Naive thymus-derived CD4-positive, alpha-beta T cell (primary cell): Measurements from ENCODE around the gene ZMYM4. TPM values are rescaled to one million over a fixed set of nuclear protein-coding genes. Genes with fewer than 3 reads are reported as not detected.

Experiments
- ATAC-seq: fragments of 150-1000 bp; cut with Tn5 transposase; 2 replicates; pipeline ENCODE4 v1.10.0; 2021; ENCODE audit warnings: mild to moderate bottlenecking, moderate library complexity
- CTCF ChIA-PET: fragments of 350-600 bp; sonication (Branson Sonifier 250); formaldehyde crosslinking; loops from one replicate; lab custom pipeline; 2021; ENCODE audit warnings: antibody characterized with exemption; lab: Charles Lee
- POLR2A ChIA-PET: fragments of 350-600 bp; sonication (Branson Sonifier 250); formaldehyde crosslinking; loops from one replicate; lab custom pipeline; 2021; ENCODE audit warnings: antibody characterized with exemption, inconsistent platforms; lab: Charles Lee
- DNase-seq, 9 donors: peaks; one replicate each; pipeline versions ENCODE4 v3.0.0 to v3.0.0-alpha.2; 2020 to 2022; ENCODE audit warnings: mixed read lengths in 1 of 9
- H3K27ac ChIP-seq: one replicate; pipeline ENCODE4 v1.7.0; 2013; ENCODE audit warnings: mild to moderate bottlenecking, low read depth, low read length, moderate library complexity
- H3K27me3 ChIP-seq, 2 donors: one replicate each; pipeline ENCODE4 v1.7.0; 2013; ENCODE audit warnings: low read length in 2 of 2, mild to moderate bottlenecking in 2 of 2, moderate library complexity in 2 of 2; ENCODE audit not compliant: control insufficient read depth in 2 of 2, insufficient read depth in 2 of 2
- H3K36me3 ChIP-seq, 3 experiments: 1 replicate in 2 of 3; 2 replicates in 1 of 3; pipeline ENCODE4 v1.7.0; 2013; ENCODE audit warnings: low read length in 3 of 3, mild to moderate bottlenecking in 3 of 3, moderate library complexity in 1 of 3; ENCODE audit not compliant: insufficient read depth in 3 of 3, control insufficient read depth in 2 of 3
- H3K4me1 ChIP-seq, 2 donors: one replicate each; pipeline ENCODE4 v1.7.0; 2013; ENCODE audit warnings: low read length in 2 of 2, mild to moderate bottlenecking in 2 of 2, moderate library complexity in 1 of 2; ENCODE audit not compliant: control insufficient read depth in 2 of 2, insufficient read depth in 2 of 2
- H3K4me3 ChIP-seq: 2 replicates; pipeline ENCODE4 v1.7.0; 2013; ENCODE audit warnings: mild to moderate bottlenecking, low read length
- H3K9me3 ChIP-seq, 3 experiments: 1 replicate in 2 of 3; 2 replicates in 1 of 3; pipeline ENCODE4 v1.7.0; 2013; ENCODE audit warnings: low read length in 3 of 3; ENCODE audit not compliant: control insufficient read depth in 2 of 3
- H3K27ac Mint-ChIP-seq, 9 donors: one replicate each; pipeline ENCODE4 v1.8.0; 2020 to 2022; ENCODE audit warnings: mixed read lengths in 9 of 9, mild to moderate bottlenecking in 8 of 9, moderate library complexity in 5 of 9, inconsistent platforms in 2 of 9
- H3K27me3 Mint-ChIP-seq, 5 donors: one replicate each; pipeline ENCODE4 v1.8.0; 2021 to 2022; ENCODE audit warnings: mixed read lengths in 5 of 5, mild to moderate bottlenecking in 1 of 5
- H3K36me3 Mint-ChIP-seq, 5 donors: one replicate each; pipeline ENCODE4 v1.8.0; 2020 to 2022; ENCODE audit warnings: mixed read lengths in 5 of 5, mild to moderate bottlenecking in 3 of 5, inconsistent platforms in 1 of 5
- H3K4me1 Mint-ChIP-seq, 7 donors: one replicate each; pipeline ENCODE4 v1.8.0; 2020 to 2022; ENCODE audit warnings: mixed read lengths in 7 of 7, mild to moderate bottlenecking in 3 of 7, inconsistent platforms in 1 of 7
- H3K4me3 Mint-ChIP-seq, 10 donors: one replicate each; pipeline ENCODE4 v1.8.0; 2020 to 2022; ENCODE audit warnings: mild to moderate bottlenecking in 10 of 10, mixed read lengths in 10 of 10, moderate library complexity in 6 of 10, inconsistent platforms in 2 of 10
- H3K9me3 Mint-ChIP-seq, 11 donors: one replicate each; pipeline ENCODE4 v1.8.0; 2020 to 2022; ENCODE audit warnings: mixed read lengths in 11 of 11, mild to moderate bottlenecking in 4 of 11, inconsistent platforms in 1 of 11, moderate library complexity in 1 of 11
- intact Hi-C, 2 donors: fragments of 100-400 bp; cut with micrococcal nuclease; formaldehyde crosslinking; loops; one replicate each; pipeline ENCODE4 v1.15.1; 2023
- polyA plus RNA-seq, 2 donors: library from polyadenylated mRNA; unstranded; fragments of 300-500 nt; fragmentation: Illumina TruSeq; gene quantifications; one replicate each; pipeline ENCODE4 v1.2.3, GENCODE V29; 2021
- total RNA-seq, 6 experiments: library from RNA in 5 of 6; stranded (reverse) in 5 of 6; gene quantifications; 1 replicate in 5 of 6; 2 replicates in 1 of 6; pipeline ENCODE4 v1.2.3 and lab custom pipeline; 2021 to 2026

The ZMYM4 gene
- total and polyA plus RNA-seq, 7 experiments from 2014 or later = 28.2 to 52.9 (median 40.3) TPM

GRCh38 chr1:35259561-35259960, 8.9 kb upstream of the ZMYM4 start:
- CTCF ChIA-PET = interaction anchor here (0.8 kb wide), 1 partner anchor 14 kb away, joined by 3 read pairs; no protein-coding TSS in a partner anchor
- no peak overlapping the region for H3K4me3 ChIP-seq
- DNase-seq = no peak

GRCh38 chr1:35261412-35262120, 6.9 kb upstream of the ZMYM4 start:
- ChIA-PET POLR2A (no interaction called here), CTCF (no interaction called here)
- no peaks in the 10 kb centered on the region for H3K9me3 ChIP-seq
- Mint-ChIP-seq H3K4me1 (peaks cover 0 to 6% (median 0%) of the 10 kb centered on the region in 7 donors), H3K27ac (no peak overlapping the region), H3K36me3 (peaks cover 0 to 3% (median 0%) of the 10 kb centered on the region in 5 donors), H3K27me3 (peaks cover 0 to 13% (median 3%) of the 10 kb centered on the region in 5 donors), H3K4me3 (no peak overlapping the region), H3K9me3 (peaks cover 0 to 1% (median 0%) of the 10 kb centered on the region in 11 donors)
- H3K36me3 ChIP-seq = no peaks in the 10 kb centered on the region
- intact Hi-C loops = no loop called here
- no peak for ATAC-seq
- H3K27ac ChIP-seq = no peak overlapping the region
- DNase-seq = no peak
- no peaks in the 10 kb centered on the region for H3K27me3 ChIP-seq
- no peaks in the 10 kb centered on the region for H3K4me1 ChIP-seq
- H3K4me3 ChIP-seq = no peak overlapping the region

More at GRCh38 chr1:35259561-35259960, 8.9 kb upstream of the ZMYM4 start:
- no peak overlapping the region for H3K4me3 Mint-ChIP-seq
- Histone ChIP-seq H3K36me3 (no peaks in the 10 kb centered on the region), H3K4me1 (no peaks in the 10 kb centered on the region), H3K9me3 (no peaks in the 10 kb centered on the region), H3K27ac (no peak overlapping the region), H3K27me3 (no peaks in the 10 kb centered on the region)
- no peak for ATAC-seq
- peaks cover 0 to 1% (median 0%) of the 10 kb centered on the region in 11 donors for H3K9me3 Mint-ChIP-seq
- H3K4me1 Mint-ChIP-seq = peaks cover 0 to 5% (median 0%) of the 10 kb centered on the region in 7 donors
- H3K36me3 Mint-ChIP-seq = peaks cover 0 to 3% (median 0%) of the 10 kb centered on the region in 5 donors
- peak overlapping the region in 1 of 9 donors; percentile 30 for H3K27ac Mint-ChIP-seq
- H3K27me3 Mint-ChIP-seq = peaks cover 0 to 11% (median 2%) of the 10 kb centered on the region in 5 donors
- POLR2A ChIA-PET = no interaction called here
- intact Hi-C loops = no loop called here

GRCh38 chr1:35264035-35264434, 4.5 kb upstream of the ZMYM4 start:
- DNase-seq = no peak
- Mint-ChIP-seq H3K27me3 (peaks cover 0 to 11% (median 0%) of the 10 kb centered on the region in 5 donors), H3K27ac (no peak overlapping the region), H3K4me1 (peaks cover 5 to 12% (median 9%) of the 10 kb centered on the region in 7 donors), H3K4me3 (no peak overlapping the region), H3K9me3 (peaks cover 0 to 7% (median 0%) of the 10 kb centered on the region in 11 donors), H3K36me3 (peaks cover 0 to 5% (median 3%) of the 10 kb centered on the region in 5 donors)
- ATAC-seq = no peak
- H3K36me3 ChIP-seq = peaks cover 0 to 2% (median 0%) of the 10 kb centered on the region in 3 experiments
- H3K27ac ChIP-seq = no peak overlapping the region
- H3K27me3 ChIP-seq = no peaks in the 10 kb centered on the region
- ChIA-PET POLR2A (interaction anchor here (0.6 kb wide), 1 partner anchor 257 kb away, joined by 6 read pairs; no protein-coding TSS in a partner anchor), CTCF (no interaction called here)
- no peaks in the 10 kb centered on the region for H3K9me3 ChIP-seq
- intact Hi-C loops = no loop called here
- H3K4me3 ChIP-seq = no peak overlapping the region
- peaks cover 0 to 8% of the 10 kb centered on the region in 2 donors for H3K4me1 ChIP-seq

GRCh38 chr1:35264871-35265270, 3.6 kb upstream of the ZMYM4 start:
- peak overlapping the region in 3 of 9 donors; percentile 7 to 42 (median 14) for H3K27ac Mint-ChIP-seq
- no peak for ATAC-seq
- peaks cover 0 to 7% (median 0%) of the 10 kb centered on the region in 11 donors for H3K9me3 Mint-ChIP-seq
- no peak for DNase-seq
- Histone ChIP-seq H3K27me3 (no peaks in the 10 kb centered on the region), H3K4me1 (peaks cover 5 to 13% of the 10 kb centered on the region in 2 donors), H3K27ac (no peak overlapping the region), H3K4me3 (no peak overlapping the region), H3K36me3 (peaks cover 0 to 3% (median 0%) of the 10 kb centered on the region in 3 experiments), H3K9me3 (no peaks in the 10 kb centered on the region)
- peaks cover 9 to 19% (median 13%) of the 10 kb centered on the region in 7 donors for H3K4me1 Mint-ChIP-seq
- H3K4me3 Mint-ChIP-seq = no peak overlapping the region
- intact Hi-C loops = loop anchor here in 1 of 2 donors (5.0 kb wide), 2 partner anchors 188 to 233 kb away; partner anchors contain the start of genes ZMYM1 and ZMYM6
- ChIA-PET CTCF (interaction anchor here (0.6 kb wide), 1 partner anchor 258 kb away, joined by 3 read pairs; no protein-coding TSS in a partner anchor), POLR2A (no interaction called here)
- H3K36me3 Mint-ChIP-seq = peaks cover 0 to 5% (median 3%) of the 10 kb centered on the region in 5 donors
- peaks cover 0 to 11% (median 0%) of the 10 kb centered on the region in 5 donors for H3K27me3 Mint-ChIP-seq

GRCh38 chr1:35266306-35266705, 2.2 kb upstream of the ZMYM4 start:
- Mint-ChIP-seq H3K27me3 (peaks cover 0 to 11% (median 0%) of the 10 kb centered on the region in 5 donors), H3K9me3 (peaks cover 0 to 7% (median 0%) of the 10 kb centered on the region in 11 donors), H3K4me1 (peaks cover 22 to 31% (median 27%) of the 10 kb centered on the region in 7 donors), H3K36me3 (peaks cover 0 to 8% (median 4%) of the 10 kb centered on the region in 5 donors), H3K27ac (no peak overlapping the region), H3K4me3 (no peak overlapping the region)
- no peak overlapping the region for H3K27ac ChIP-seq
- H3K9me3 ChIP-seq = no peaks in the 10 kb centered on the region
- H3K27me3 ChIP-seq = no peaks in the 10 kb centered on the region
- H3K36me3 ChIP-seq = peaks cover 0 to 3% (median 0%) of the 10 kb centered on the region in 3 experiments
- ChIA-PET CTCF (no interaction called here), POLR2A (no interaction called here)
- ATAC-seq (no peak), DNase-seq (no peak)
- no peak overlapping the region for H3K4me3 ChIP-seq
- H3K4me1 ChIP-seq = peaks cover 6 to 20% of the 10 kb centered on the region in 2 donors
- intact Hi-C loops = loop anchor here in 1 of 2 donors (5.0 kb wide), 2 partner anchors 189 to 234 kb away; partner anchors contain the start of genes ZMYM1 and ZMYM6

DNA sequence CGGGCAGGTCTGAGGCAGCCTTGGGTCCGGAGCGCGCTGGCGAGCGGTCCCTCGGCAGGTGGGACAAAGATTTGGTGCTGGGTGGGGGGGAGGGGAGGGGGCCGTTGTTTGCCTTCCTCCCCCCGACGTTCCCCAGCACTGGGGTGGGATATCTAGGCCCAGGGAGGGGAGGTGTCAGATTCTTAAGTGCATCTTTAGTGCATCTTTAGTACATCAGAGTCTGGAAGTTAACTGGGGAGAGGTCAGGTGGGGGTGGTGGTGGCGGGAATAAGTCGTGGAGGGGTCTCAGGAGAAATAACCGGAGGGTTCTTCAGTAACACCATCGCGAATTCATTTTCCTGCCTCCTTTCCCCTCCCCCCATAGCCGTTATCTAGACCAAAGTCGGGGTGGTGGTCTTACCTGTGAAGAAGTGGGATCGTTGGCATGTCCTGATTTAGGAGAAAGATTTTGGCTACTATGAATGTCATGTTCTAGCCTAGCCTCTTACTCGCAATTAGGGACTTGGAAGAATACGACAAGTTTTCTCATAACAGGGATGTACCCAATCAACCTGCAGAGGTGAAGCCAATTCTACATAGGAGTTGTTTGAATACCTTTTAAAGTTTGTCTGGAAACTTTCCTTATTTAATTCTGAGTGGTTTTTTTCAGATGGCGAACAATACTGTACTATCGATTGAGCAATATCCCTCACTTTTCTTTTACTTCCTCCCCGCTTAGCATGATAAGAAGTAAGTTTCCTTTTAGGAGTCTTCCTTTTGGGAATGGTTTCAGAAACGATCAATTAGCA, 886 bp downstream of the ZMYM4 start:
- Histone ChIP-seq H3K27ac (peak overlapping the region; percentile 88), H3K36me3 (peaks cover 0 to 3% (median 0%) of the 10 kb centered on the region in 3 experiments)
- intact Hi-C loops = loop anchor here (2.0 to 5.0 kb wide), 3 partner anchors 17 to 237 kb away; partner anchors contain the start of genes ZMYM1 (in 1 of the 2) and ZMYM6 (in 1 of the 2)

More for the DNA sequence above, 886 bp downstream of the ZMYM4 start:
- POLR2A ChIA-PET = interaction anchor here (1.1 kb wide), 1 partner anchor 13 kb away, joined by 3 read pairs; no protein-coding TSS in a partner anchor
- Histone ChIP-seq H3K4me1 (peaks cover 6 to 20% of the 10 kb centered on the region in 2 donors), H3K9me3 (no peaks in the 10 kb centered on the region), H3K27me3 (no peaks in the 10 kb centered on the region), H3K4me3 (peak overlapping the region; percentile 58)
- CTCF ChIA-PET = no interaction called here
- Mint-ChIP-seq H3K36me3 (peaks cover 4 to 14% (median 9%) of the 10 kb centered on the region in 5 donors), H3K27me3 (peaks cover 0 to 4% (median 0%) of the 10 kb centered on the region in 5 donors), H3K9me3 (peaks cover 0 to 7% (median 0%) of the 10 kb centered on the region in 11 donors), H3K27ac (peak overlapping the region; percentile 56 to 93 (median 82)), H3K4me3 (peak overlapping the region; percentile 78 to 98 (median 90)), H3K4me1 (peaks cover 22 to 50% (median 40%) of the 10 kb centered on the region in 7 donors)
- no peak for ATAC-seq
- DNase-seq = peak in 5 of 9 donors; percentile 2 to 22 (median 8)
